GM12878 (cell line): ENCODE data around the gene ALB. TPM values are rescaled to one million over a fixed set of nuclear protein-coding genes. Genes with fewer than 3 reads are reported as not detected.

Experiments used
- ATAC-seq: fragments of 200-7000 bp; cut with Tn5 transposase; 3 replicates; pipeline ENCODE4 v1.9.1; 2020; ENCODE audit warnings: mild to moderate bottlenecking, moderate library complexity
- BruUV-seq: library from RNA; stranded (reverse); fragments of 400-500 nt; replicated peaks from 2 replicates; lab custom pipeline; 2021; lab: Mats Ljungman, UMichigan
- CTCF ChIA-PET: fragments of 300-600 bp; sonication (Branson Sonifier 250); formaldehyde crosslinking; extraction: SDS; loops from one replicate; lab custom pipeline; 2021; ENCODE audit warnings: inconsistent platforms; lab: Yijun Ruan, JAX
- POLR2A ChIA-PET: fragments of 350-600 bp; formaldehyde crosslinking; extraction: SDS; loops from one replicate; lab custom pipeline; 2021; ENCODE audit warnings: inconsistent platforms; lab: Charles Lee
- RAD21 ChIA-PET: fragments of 300-600 bp; sonication (Branson Sonifier 250); formaldehyde crosslinking; loops from one replicate; lab custom pipeline; 2023; ENCODE audit warnings: antibody characterized with exemption; ENCODE audit not compliant: unreplicated experiment; lab: Charles Lee
- SMC1A ChIA-PET: fragments of 300-600 bp; sonication (Branson Sonifier 250); formaldehyde crosslinking; loops from one replicate; lab custom pipeline; 2023; ENCODE audit not compliant: unreplicated experiment, uncharacterized antibody; lab: Charles Lee
- DNase-seq: peaks from one replicate; pipeline ENCODE4 v3.0.0-alpha.2; 2011; ENCODE audit warnings: low read depth, low spot score
- FAIRE-seq: peaks from 3 replicates; lab custom pipeline; 2011; peaks lifted over from hg19 to GRCh38; lab: Jason Lieb, UNC
- H2AFZ ChIP-seq: 2 replicates; pipeline ENCODE4 v1.6.0; 2011; ENCODE audit warnings: low read depth, low read length, control low read depth; ENCODE audit not compliant: control insufficient read depth
- H3K27ac ChIP-seq: 2 replicates; pipeline ENCODE4 v1.5.1; 2011; ENCODE audit warnings: control low read depth; ENCODE audit not compliant: control insufficient read depth, insufficient read depth
- H3K27me3 ChIP-seq, 2 experiments: replicated peaks in 1 of 2; 2 replicates each; pipeline versions ENCODE4 v1.6.0 to v1.6.1; 2011; ENCODE audit warnings: low read length in 1 of 2; ENCODE audit not compliant: control insufficient read depth in 2 of 2, insufficient read depth in 2 of 2
- H3K36me3 ChIP-seq, 2 experiments: 2 replicates each; pipeline ENCODE4 v1.5.1; 2011; ENCODE audit warnings: low read length in 1 of 2; ENCODE audit not compliant: control insufficient read depth in 2 of 2, insufficient read depth in 2 of 2
- H3K4me1 ChIP-seq: 2 replicates; pipeline ENCODE4 v1.6.1; 2011; ENCODE audit warnings: mild to moderate bottlenecking, low read length, moderate library complexity, mixed read lengths; ENCODE audit not compliant: control insufficient read depth, insufficient read depth
- H3K4me2 ChIP-seq: 2 replicates; pipeline ENCODE4 v1.6.0; 2011; ENCODE audit warnings: control low read depth; ENCODE audit not compliant: control insufficient read depth, insufficient read depth
- H3K4me3 ChIP-seq: fragments of 200-600 bp; sonication (generic); 2 replicates; pipeline ENCODE4 v1.5.1; 2016
- H3K79me2 ChIP-seq: 2 replicates; pipeline ENCODE4 v1.6.0; 2011; ENCODE audit warnings: low read length; ENCODE audit not compliant: control insufficient read depth, insufficient read depth
- H3K9ac ChIP-seq: 2 replicates; pipeline ENCODE4 v1.8.0; 2011; ENCODE audit warnings: low read length, control low read depth, mixed read lengths; ENCODE audit not compliant: control insufficient read depth, insufficient read depth
- H3K9me3 ChIP-seq: replicated peaks from 3 replicates; pipeline ENCODE4 v1.5.1; 2011; ENCODE audit warnings: mild to moderate bottlenecking, low read length; ENCODE audit not compliant: control insufficient read depth, insufficient read depth
- H4K20me1 ChIP-seq: 2 replicates; pipeline ENCODE4 v1.6.0; 2011; ENCODE audit not compliant: control insufficient read depth, insufficient read depth
- CREM ChIP-seq: IDR thresholded peaks from 2 replicates; pipeline ENCODE4 v1.6.1; 2014; ENCODE audit warnings: antibody characterized with exemption, low read depth
- HCFC1 ChIP-seq: fragments of 150-350 bp; IDR thresholded peaks from 2 replicates; pipeline ENCODE4 v1.6.1; 2014; ENCODE audit warnings: low read length
- HDAC6 ChIP-seq: fragments of 200-600 bp; sonication (generic); IDR thresholded peaks from one replicate; pipeline ENCODE4 v1.8.0; 2017; ENCODE audit warnings: antibody characterized with exemption; ENCODE audit not compliant: unreplicated experiment
- JUNB ChIP-seq: IDR thresholded peaks from 2 replicates; pipeline ENCODE4 v1.6.1; 2016; ENCODE audit warnings: antibody characterized with exemption, mild to moderate bottlenecking
- MYB ChIP-seq: fragments of 150-350 bp; IDR thresholded peaks from 2 replicates; pipeline ENCODE4 v1.6.1; 2014; ENCODE audit warnings: mild to moderate bottlenecking, low read depth, low read length, borderline replicate concordance
- REST ChIP-seq: IDR thresholded peaks from 2 replicates; pipeline ENCODE4 v1.6.1; 2012; ENCODE audit warnings: mild to moderate bottlenecking, low read depth, low read length
- USF2 ChIP-seq: IDR thresholded peaks from 2 replicates; pipeline ENCODE4 v1.6.1; 2011; ENCODE audit warnings: low read depth, low read length, improper control_type of control experiment, borderline replicate concordance
- WGBS: methylation state at CpG from one replicate; pipeline ENCODE4 v1.1.6; 2016; ENCODE audit warnings: low lambda C conversion rate; ENCODE audit not compliant: insufficient replicate concordance, insufficient coverage; ENCODE audit errors: missing lambda C conversion rate; 5-methylcytosine and 5-hydroxymethylcytosine counted together
- in situ Hi-C: fragments of 300-500 bp; cut with MboI; formaldehyde crosslinking; loops from 9 replicates; pipeline ENCODE4 v1.14.3; 2018; ENCODE audit warnings: mixed read lengths
- intact Hi-C: fragments of 100-400 bp; cut with micrococcal nuclease; formaldehyde crosslinking; loops from one replicate; pipeline ENCODE4 v1.14.2; 2022; ENCODE audit not compliant: unreplicated experiment
- polyA plus RNA-seq, 11 experiments: library from polyadenylated mRNA; depleted of rRNA in 4 of 11; unstranded in 6 of 11; stranded (reverse) in 5 of 11; fragments of >200 nt; fragmentation: Nextera tagmentation in 4 of 11; fragmentation: Illumina TruSeq in 1 of 11; extraction: Ambion mirVana in 4 of 11; extraction: Trizol in 1 of 11; gene quantifications; 1 replicate in 1 of 11; 2 replicates in 10 of 11; pipeline versions ENCODE4 v1.2.1 to v1.2.3, GENCODE V29; 2011 to 2016; ENCODE audit warnings: inconsistent platforms in 2 of 11, missing spikeins in 2 of 11, low read depth in 1 of 11
- total RNA-seq, 4 experiments: library from RNA; depleted of rRNA in 3 of 4; stranded (reverse); fragments of >200 nt in 3 of 4; fragmentation: Illumina TruSeq in 1 of 4; extraction: Trizol in 1 of 4; gene quantifications; 2 replicates each; pipeline versions ENCODE4 v1.2.1 to v1.2.3, GENCODE V29; 2013 to 2021

ALB gene
- total and polyA plus RNA-seq, 10 of the 15 experiments (the other 5 are each of a cell fraction or from before 2014, with no cell fraction given), result 0.05 to 29.0 TPM; not detected in 8

- H3K4me3 ChIP-seq, result no peak overlapping the region
- H3K36me3 ChIP-seq, result no peaks in the 10 kb centered on the region
- DNase-seq, result no peak
- SMC1A ChIA-PET, result no interaction called here
- TF ChIP-seq HCFC1 (no peak), REST (no peak), CREM (no peak), MYB (no peak), USF2 (no peak), JUNB (no peak), HDAC6 (no peak)
- TF ChIP-seq, all 136 proteins: peak for 0
- BruUV-seq, result no TSS peak
- ChIA-PET POLR2A (no interaction called here), RAD21 (no interaction called here), CTCF (no interaction called here)
- ATAC-seq (no peak), FAIRE-seq (no peak)
- H3K4me2 ChIP-seq, result no peak overlapping the region
- no peaks in the 10 kb centered on the region for H3K9me3 ChIP-seq
- H3K79me2 ChIP-seq, result no peaks in the 10 kb centered on the region
- in situ Hi-C loops (no loop called here), intact Hi-C loops (no loop called here)
- H3K27ac ChIP-seq, result no peak overlapping the region
- no peaks in the 10 kb centered on the region for H3K27me3 ChIP-seq
- no peaks in the 10 kb centered on the region for H3K4me1 ChIP-seq
- no peak overlapping the region for H3K9ac ChIP-seq
- no peaks in the 10 kb centered on the region for H4K20me1 ChIP-seq
- H2AFZ ChIP-seq, result no peak overlapping the region
- WGBS, result 37% methylated on average over 5 of the region's 5 CpGs
Measured at GRCh38 chr4:73378887-73379286, 25.2 kb upstream of the ALB start.
